Measurements from ENCODE around the gene SPAM1.

GRCh38 chr7:123966936-123967335 is 41.9 kb downstream of the SPAM1 start:
- peak; percentile 56 for TF ChIP-seq CTCF (conservative IDR thresholded peaks at IDR 0.05)
- no peak for TF ChIP-seq ZFX (IDR thresholded peaks at IDR 0.05)
